Glutamatergic neuron (in vitro differentiated cells): ENCODE data around the gene PRMT2. TPM values are rescaled to one million over a fixed set of nuclear protein-coding genes. Genes with fewer than 3 reads are reported as not detected.

ENCODE experiments used
- DNase-seq: peaks from one replicate; pipeline ENCODE4 v3.0.0; 2022
- H3K27ac Mint-ChIP-seq: one replicate; pipeline ENCODE4 v1.8.0; 2020; ENCODE audit warnings: mild to moderate bottlenecking, mixed read lengths, inconsistent platforms; ENCODE audit not compliant: unreplicated experiment
- H3K27me3 Mint-ChIP-seq: one replicate; pipeline ENCODE4 v1.8.0; 2020; ENCODE audit warnings: mild to moderate bottlenecking, moderate library complexity, mixed read lengths, inconsistent platforms; ENCODE audit not compliant: unreplicated experiment
- H3K36me3 Mint-ChIP-seq: one replicate; pipeline ENCODE4 v1.8.0; 2020; ENCODE audit warnings: mild to moderate bottlenecking, mixed read lengths, inconsistent platforms; ENCODE audit not compliant: unreplicated experiment
- H3K4me1 Mint-ChIP-seq: one replicate; pipeline ENCODE4 v1.8.0; 2020; ENCODE audit warnings: mild to moderate bottlenecking, low read depth, mixed read lengths, inconsistent platforms; ENCODE audit not compliant: unreplicated experiment
- H3K4me3 Mint-ChIP-seq: one replicate; pipeline ENCODE4 v1.8.0; 2020; ENCODE audit warnings: mild to moderate bottlenecking, mixed read lengths, inconsistent platforms; ENCODE audit not compliant: unreplicated experiment
- H3K9me3 Mint-ChIP-seq: one replicate; pipeline ENCODE4 v1.8.0; 2020; ENCODE audit warnings: mild to moderate bottlenecking, moderate library complexity, mixed read lengths, inconsistent platforms; ENCODE audit not compliant: unreplicated experiment
- CTCF ChIP-seq: fragments of 200-600 bp; sonication (generic); IDR thresholded peaks from one replicate; pipeline ENCODE4 v1.5.0; 2021; ENCODE audit not compliant: partially characterized antibody, unreplicated experiment
- total RNA-seq: library from RNA; stranded (reverse); fragmentation: NEBNext Ultra II Directional; extraction: Animal tissue kit (Norgen Biotek cat#: 25700); gene quantifications from one replicate; pipeline ENCODE4 v1.2.1, GENCODE V29; 2021; ENCODE audit not compliant: unreplicated experiment

The PRMT2 gene
- total RNA-seq, 1 donor from 2014 or later = 124 TPM

GRCh38 chr21:46646541-46647154 is 11.2 kb downstream of the PRMT2 start:
- no peaks in the 10 kb centered on the region for H3K27me3 Mint-ChIP-seq
- no peaks in the 10 kb centered on the region for H3K4me1 Mint-ChIP-seq
- DNase-seq = no peak
- no peaks in the 10 kb centered on the region for H3K9me3 Mint-ChIP-seq
- H3K4me3 Mint-ChIP-seq = no peak overlapping the region
- TF ChIP-seq CTCF = no peak
- no peak overlapping the region for H3K27ac Mint-ChIP-seq
- H3K36me3 Mint-ChIP-seq = no peaks in the 10 kb centered on the region

GRCh38 chr21:46648539-46648938 is 13.1 kb downstream of the PRMT2 start:
- H3K4me3 Mint-ChIP-seq = no peak overlapping the region
- no peak for DNase-seq
- H3K27me3 Mint-ChIP-seq = peaks cover 2% of the 10 kb centered on the region
- no peak overlapping the region for H3K27ac Mint-ChIP-seq
- no peak for TF ChIP-seq CTCF
- H3K4me1 Mint-ChIP-seq = peaks cover 1% of the 10 kb centered on the region
- H3K9me3 Mint-ChIP-seq = no peaks in the 10 kb centered on the region
- peaks cover 9% of the 10 kb centered on the region for H3K36me3 Mint-ChIP-seq

- Mint-ChIP-seq H3K9me3 (no peaks in the 10 kb centered on the region), H3K27ac (no peak overlapping the region), H3K36me3 (peaks cover 17% of the 10 kb centered on the region), H3K4me1 (peaks cover 1% of the 10 kb centered on the region), H3K27me3 (peaks cover 2% of the 10 kb centered on the region), H3K4me3 (no peak overlapping the region)
- no peak for DNase-seq
- TF ChIP-seq CTCF = no peak
Observed at GRCh38 chr21:46649356-46649755, 13.9 kb downstream of the PRMT2 start.

- Mint-ChIP-seq H3K36me3 (peaks cover 28% of the 10 kb centered on the region), H3K9me3 (no peaks in the 10 kb centered on the region), H3K4me3 (no peak overlapping the region), H3K4me1 (peaks cover 1% of the 10 kb centered on the region), H3K27me3 (peaks cover 2% of the 10 kb centered on the region), H3K27ac (no peak overlapping the region)
- TF ChIP-seq CTCF = no peak
- DNase-seq = no peak
Observed at GRCh38 chr21:46650476-46651098, 15.1 kb downstream of the PRMT2 start.

GRCh38 chr21:46651121-46651520 is 15.6 kb downstream of the PRMT2 start:
- peaks cover 2% of the 10 kb centered on the region for H3K27me3 Mint-ChIP-seq
- DNase-seq = no peak
- H3K27ac Mint-ChIP-seq = no peak overlapping the region
- H3K4me1 Mint-ChIP-seq = peaks cover 1% of the 10 kb centered on the region
- no peaks in the 10 kb centered on the region for H3K9me3 Mint-ChIP-seq
- TF ChIP-seq CTCF = no peak
- H3K36me3 Mint-ChIP-seq = peaks cover 33% of the 10 kb centered on the region
- no peak overlapping the region for H3K4me3 Mint-ChIP-seq
